SJCRH30 (cell line): ENCODE measurements around the gene GNA12. TPM values are rescaled to one million over a fixed set of nuclear protein-coding genes. Genes with fewer than 3 reads are reported as not detected.
A peak's percentile ranks its signal among the peaks of the same experiment; 100 is the strongest.
"Not testable (repeated sequence)": the region's sequence is repeated elsewhere in the genome, so short reads cannot be mapped to it uniquely, and the experiment has no call there.

Source experiments
- DNase-seq, 2 experiments: peaks; one replicate each; pipeline ENCODE4 v3.0.0-alpha.2; 2015 to 2020
- H3K27ac ChIP-seq: fragments of 250-450 bp; sonication (Bioruptor Pico); 2 replicates; pipeline ENCODE4 v1.5.1; 2020; ENCODE audit warnings: mild to moderate bottlenecking, moderate library complexity
- H3K27me3 ChIP-seq: fragments of 250-450 bp; sonication (Bioruptor Pico); 2 replicates; pipeline ENCODE4 v1.5.1; 2020; ENCODE audit warnings: mild to moderate bottlenecking, moderate library complexity
- H3K36me3 ChIP-seq: fragments of 250-450 bp; sonication (Bioruptor Pico); 2 replicates; pipeline ENCODE4 v1.5.1; 2020; ENCODE audit warnings: mild to moderate bottlenecking, moderate library complexity
- H3K4me1 ChIP-seq: fragments of 250-450 bp; sonication (Bioruptor Pico); 2 replicates; pipeline ENCODE4 v1.5.1; 2020; ENCODE audit warnings: mild to moderate bottlenecking, moderate library complexity
- H3K4me3 ChIP-seq: fragments of 250-450 bp; sonication (Bioruptor Pico); 2 replicates; pipeline ENCODE4 v1.5.1; 2020; ENCODE audit warnings: mild to moderate bottlenecking, moderate library complexity
- H3K9me3 ChIP-seq: fragments of 250-450 bp; sonication (Bioruptor Pico); replicated peaks from 2 replicates; pipeline ENCODE4 v1.5.1; 2020; ENCODE audit warnings: mild to moderate bottlenecking, moderate library complexity
- total RNA-seq: library from RNA; depleted of rRNA; stranded (reverse); fragments of >200 nt; shearing (Covaris generic); gene quantifications from 2 replicates; pipeline ENCODE4 v1.2.3, GENCODE V29; 2014

GNA12 gene
- total RNA-seq, 1 experiment from 2014 or later = 19.3 TPM

GRCh38 chr7:2691932-2692439 is 152.1 kb downstream of the GNA12 start:
- not testable (repeated sequence) for DNase-seq, H3K4me3 ChIP-seq, H3K9me3 ChIP-seq, H3K27me3 ChIP-seq, H3K36me3 ChIP-seq, H3K27ac ChIP-seq
- peaks cover 38% of the 10 kb centered on the region for H3K4me1 ChIP-seq

- H3K27ac ChIP-seq = no peak overlapping the region
- no peaks in the 10 kb centered on the region for H3K9me3 ChIP-seq
- peak; percentile 57 to 61 for DNase-seq
- peaks cover 38% of the 10 kb centered on the region for H3K4me1 ChIP-seq
- H3K27me3 ChIP-seq = no peaks in the 10 kb centered on the region
- no peak overlapping the region for H3K4me3 ChIP-seq
- no peaks in the 10 kb centered on the region for H3K36me3 ChIP-seq
Measured at GRCh38 chr7:2691011-2691707, 152.9 kb downstream of the GNA12 start.

GRCh38 chr7:2689951-2690705 is 154.0 kb downstream of the GNA12 start:
- DNase-seq = peak in 1 of 2 experiments; percentile 35
- H3K9me3 ChIP-seq = no peaks in the 10 kb centered on the region
- no peak overlapping the region for H3K27ac ChIP-seq
- H3K27me3 ChIP-seq = no peaks in the 10 kb centered on the region
- H3K4me3 ChIP-seq = no peak overlapping the region
- H3K4me1 ChIP-seq = peaks cover 38% of the 10 kb centered on the region
- no peaks in the 10 kb centered on the region for H3K36me3 ChIP-seq

GRCh38 chr7:2689343-2689847 is 154.7 kb downstream of the GNA12 start:
- H3K4me1 ChIP-seq = peaks cover 38% of the 10 kb centered on the region
- no peaks in the 10 kb centered on the region for H3K27me3 ChIP-seq
- H3K9me3 ChIP-seq = no peaks in the 10 kb centered on the region
- H3K27ac ChIP-seq = no peak overlapping the region; the same call in 1 of the 2 replicates
- DNase-seq = no peak
- H3K4me3 ChIP-seq = peak overlapping the region; percentile 9; the same call in 1 of the 2 replicates
- no peaks in the 10 kb centered on the region for H3K36me3 ChIP-seq

GRCh38 chr7:2688409-2689342 is 155.4 kb downstream of the GNA12 start:
- H3K36me3 ChIP-seq = no peaks in the 10 kb centered on the region
- H3K4me1 ChIP-seq = peaks cover 38% of the 10 kb centered on the region
- H3K27me3 ChIP-seq = no peaks in the 10 kb centered on the region
- H3K4me3 ChIP-seq = peak overlapping the region; percentile 9; the same call in 1 of the 2 replicates
- DNase-seq = peak; percentile 63 to 80
- H3K9me3 ChIP-seq = 0 out of 2 replicates have a peak, but pooled peaks cover 4% of the 10 kb centered on the region
- H3K27ac ChIP-seq = peak overlapping the region; percentile 11; the same call in 1 of the 2 replicates

- peaks cover 38% of the 10 kb centered on the region for H3K4me1 ChIP-seq
- H3K4me3 ChIP-seq = peak within 1 kb of the TSS; percentile 9; the same call in 1 of the 2 replicates
- 0 out of 2 replicates have a peak, but pooled peaks cover 10% of the 10 kb centered on the region for H3K9me3 ChIP-seq
- H3K27ac ChIP-seq = peak within 1 kb of the TSS; percentile 11; the same call in 1 of the 2 replicates
- no peaks in the 10 kb centered on the region for H3K27me3 ChIP-seq
- no peaks in the 10 kb centered on the region for H3K36me3 ChIP-seq
- DNase-seq = no peak
Measured at GRCh38 chr7:2687881-2688318, 156.2 kb downstream of the GNA12 start, which contains the start of gene AMZ1. Gene AMZ1 (plus strand): TSS chr7:2688202. CDS start chr7:2700452, 12,250 bp downstream.

GRCh38 chr7:2687338-2687869 is 156.7 kb downstream of the GNA12 start:
- H3K4me1 ChIP-seq = peaks cover 42% of the 10 kb centered on the region
- no peaks in the 10 kb centered on the region for H3K36me3 ChIP-seq
- no peak overlapping the region for H3K27ac ChIP-seq
- DNase-seq = peak; percentile 84 to 85
- H3K27me3 ChIP-seq = no peaks in the 10 kb centered on the region
- H3K4me3 ChIP-seq = no peak overlapping the region
- H3K9me3 ChIP-seq = 0 out of 2 replicates have a peak, but pooled peaks cover 10% of the 10 kb centered on the region

GRCh38 chr7:2686101-2686500 is 158.0 kb downstream of the GNA12 start:
- Histone ChIP-seq H3K4me1 (peaks cover 46% of the 10 kb centered on the region), H3K36me3 (no peaks in the 10 kb centered on the region), H3K4me3 (no peak overlapping the region), H3K9me3 (0 out of 2 replicates have a peak, but pooled peaks cover 10% of the 10 kb centered on the region), H3K27me3 (no peaks in the 10 kb centered on the region), H3K27ac (no peak overlapping the region)
- no peak for DNase-seq

GRCh38 chr7:2684501-2684900 is 159.6 kb downstream of the GNA12 start:
- Histone ChIP-seq H3K27me3 (no peaks in the 10 kb centered on the region), H3K4me1 (peaks cover 32% of the 10 kb centered on the region), H3K9me3 (0 out of 2 replicates have a peak, but pooled peaks cover 10% of the 10 kb centered on the region), H3K36me3 (no peaks in the 10 kb centered on the region), H3K27ac (no peak overlapping the region), H3K4me3 (no peak overlapping the region)
- DNase-seq = no peak

- peak overlapping the region; percentile 45 for H3K27ac ChIP-seq
- peaks cover 16% of the 10 kb centered on the region for H3K4me1 ChIP-seq
- DNase-seq = no peak
Measured at GRCh38 chr7:2681929-2682799, 161.9 kb downstream of the GNA12 start.

GRCh38 chr7:2680792-2681490 is 163.2 kb downstream of the GNA12 start:
- no peaks in the 10 kb centered on the region for H3K27me3 ChIP-seq
- no peaks in the 10 kb centered on the region for H3K36me3 ChIP-seq
- no peak overlapping the region for H3K4me3 ChIP-seq
- DNase-seq = no peak
- H3K27ac ChIP-seq = no peak overlapping the region
- H3K9me3 ChIP-seq = 0 out of 2 replicates have a peak, but pooled peaks cover 10% of the 10 kb centered on the region
- H3K4me1 ChIP-seq = peaks cover 16% of the 10 kb centered on the region

More at GRCh38 chr7:2681929-2682799, 161.9 kb downstream of the GNA12 start:
- Histone ChIP-seq H3K9me3 (0 out of 2 replicates have a peak, but pooled peaks cover 10% of the 10 kb centered on the region), H3K27me3 (no peaks in the 10 kb centered on the region), H3K36me3 (no peaks in the 10 kb centered on the region), H3K4me3 (no peak overlapping the region)

- Histone ChIP-seq H3K27ac (no peak overlapping the region), H3K27me3 (no peaks in the 10 kb centered on the region), H3K9me3 (0 out of 2 replicates have a peak, but pooled peaks cover 10% of the 10 kb centered on the region), H3K4me3 (no peak overlapping the region), H3K4me1 (peaks cover 19% of the 10 kb centered on the region), H3K36me3 (no peaks in the 10 kb centered on the region)
- no peak for DNase-seq
Measured at GRCh38 chr7:2680256-2680655, 163.9 kb downstream of the GNA12 start.
